NB4 (cell line): Measurements from ENCODE around the gene ASAP2.

Experiments
- DNase-seq: peaks from one replicate; pipeline ENCODE4 v3.0.0; 2010; ENCODE audit warnings: low read depth
- H3K4me3 ChIP-seq: one replicate; pipeline ENCODE4 v1.5.1; 2011; ENCODE audit warnings: mild to moderate bottlenecking, low read depth, low read length, moderate library complexity
- CTCF ChIP-seq: IDR thresholded peaks from one replicate; pipeline ENCODE4 v1.5.1; 2012; ENCODE audit warnings: low read depth, low read length
- MYC ChIP-seq: IDR thresholded peaks from 2 replicates; pipeline ENCODE4 v1.6.1; 2011; ENCODE audit warnings: low read depth, low read length
- POLR2A ChIP-seq: IDR thresholded peaks from 2 replicates; pipeline ENCODE4 v1.6.1; 2011; ENCODE audit warnings: mild to moderate bottlenecking; ENCODE audit not compliant: insufficient read length; ENCODE audit errors: extremely low read depth
- TF ChIP-seq, protein P1 (sequence below): IDR thresholded peaks from 2 replicates; pipeline ENCODE4 v1.6.1; 2011; ENCODE audit warnings: low read depth, low read length

ASAP2 gene

GRCh38 chr2:9269695-9270360, 63.2 kb downstream of the ASAP2 start:
- H3K4me3 ChIP-seq: no peak overlapping the region
- no peak for TF ChIP-seq CTCF
- TF ChIP-seq MYC: no peak
- TF ChIP-seq POLR2A: no peak
- TF ChIP-seq, protein P1, sequence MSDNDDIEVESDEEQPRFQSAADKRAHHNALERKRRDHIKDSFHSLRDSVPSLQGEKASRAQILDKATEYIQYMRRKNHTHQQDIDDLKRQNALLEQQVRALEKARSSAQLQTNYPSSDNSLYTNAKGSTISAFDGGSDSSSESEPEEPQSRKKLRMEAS: no peak
- no peak for DNase-seq

GRCh38 chr2:9271091-9271490, 64.5 kb downstream of the ASAP2 start:
- TF ChIP-seq, protein P1: no peak
- no peak for TF ChIP-seq POLR2A
- no peak for TF ChIP-seq CTCF
- no peak for TF ChIP-seq MYC

DNA sequence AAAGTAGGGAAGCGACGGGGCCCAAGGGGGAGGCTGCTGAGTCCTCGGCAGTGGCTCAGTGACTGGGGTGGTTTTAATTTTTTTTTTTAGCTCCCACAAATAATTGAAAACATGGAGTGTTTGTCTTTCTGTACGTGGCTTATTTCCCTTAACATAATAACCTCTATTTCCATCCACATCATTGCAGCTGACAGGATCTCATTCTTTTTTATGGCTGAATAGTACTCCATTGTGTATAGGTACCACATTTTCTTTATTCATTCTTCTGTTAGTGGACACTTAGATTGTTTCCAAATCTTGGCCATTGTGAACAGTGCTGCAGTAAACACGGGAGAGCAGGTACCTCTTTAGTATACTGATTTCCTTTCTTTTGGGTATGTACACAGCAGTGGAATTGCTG, 65.1 kb downstream of the ASAP2 start:
- no peak for TF ChIP-seq POLR2A
- no peak for TF ChIP-seq MYC
- TF ChIP-seq CTCF: no peak
- TF ChIP-seq, protein P1: no peak
- no peak overlapping the region for H3K4me3 ChIP-seq

More at GRCh38 chr2:9271091-9271490, 64.5 kb downstream of the ASAP2 start:
- H3K4me3 ChIP-seq: no peak overlapping the region
- no peak for DNase-seq

DNA sequence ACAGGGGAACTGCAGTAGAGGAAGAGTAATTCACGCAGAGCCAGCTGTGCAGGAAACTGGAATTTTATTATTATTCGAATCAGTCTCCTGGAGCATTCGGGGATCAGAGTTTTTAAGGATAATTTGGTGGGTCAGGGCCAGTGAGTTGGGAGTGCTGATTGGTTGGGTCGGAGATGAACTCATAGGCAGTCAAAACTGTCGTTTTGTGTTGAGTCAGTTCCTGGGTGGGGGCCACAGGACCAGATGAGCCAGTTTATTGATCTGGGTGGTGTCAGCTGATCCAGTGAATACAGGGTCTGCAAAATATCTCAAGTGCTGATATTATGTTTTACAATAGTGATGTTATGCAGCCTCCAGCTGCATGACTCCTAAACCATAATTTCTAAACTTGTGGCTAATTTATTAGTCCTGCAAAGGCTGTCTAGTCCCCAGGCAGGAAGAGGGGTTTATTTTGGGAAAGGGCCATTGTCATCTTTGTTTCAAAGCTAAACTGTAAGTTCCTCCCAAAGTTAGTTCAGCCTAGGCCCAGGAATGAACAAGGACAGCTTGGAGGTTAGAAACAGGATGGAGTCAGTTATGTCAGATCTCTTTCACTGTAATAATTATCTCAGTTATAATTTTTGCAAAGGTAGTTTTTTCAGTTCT, 67.0 kb downstream of the ASAP2 start:
- TF ChIP-seq, protein P1: no peak
- TF ChIP-seq POLR2A (no peak), MYC (no peak), CTCF (no peak)
- H3K4me3 ChIP-seq: no peak overlapping the region
- peak; percentile 45 for DNase-seq

More for the DNA sequence above, 65.1 kb downstream of the ASAP2 start:
- no peak for DNase-seq

- no peak overlapping the region for H3K4me3 ChIP-seq
- peak; percentile 62 for DNase-seq
- no peak for TF ChIP-seq CTCF
- no peak for TF ChIP-seq POLR2A
- TF ChIP-seq, protein P1: no peak
- TF ChIP-seq MYC: no peak
Measured at GRCh38 chr2:9274701-9275343, 68.2 kb downstream of the ASAP2 start.
